Effector memory CD4-positive, alpha-beta T cell (primary cell): ENCODE measurements around the gene POLR3E.

ENCODE experiments used
- DNase-seq, 3 donors: peaks; one replicate each; pipeline ENCODE4 v3.0.0-alpha.2; 2020
- H3K27ac ChIP-seq: 2 replicates; pipeline ENCODE4 v1.7.0; 2013; ENCODE audit warnings: mild to moderate bottlenecking, low read length, moderate library complexity; ENCODE audit not compliant: insufficient read depth, poor library complexity, severe bottlenecking
- H3K27me3 ChIP-seq: replicated peaks from 2 replicates; pipeline ENCODE4 v1.7.0; 2013; ENCODE audit warnings: mild to moderate bottlenecking, low read length; ENCODE audit not compliant: insufficient read depth, control insufficient read depth, poor library complexity, severe bottlenecking
- H3K36me3 ChIP-seq: 2 replicates; pipeline ENCODE4 v1.7.0; 2013; ENCODE audit warnings: mild to moderate bottlenecking, low read length, moderate library complexity; ENCODE audit not compliant: control insufficient read depth, insufficient read depth
- H3K4me1 ChIP-seq: 2 replicates; pipeline ENCODE4 v1.7.0; 2013; ENCODE audit warnings: low read length, mild to moderate bottlenecking; ENCODE audit not compliant: control insufficient read depth, insufficient read depth, poor library complexity, severe bottlenecking
- H3K4me3 ChIP-seq: 2 replicates; pipeline ENCODE4 v1.7.0; 2013; ENCODE audit warnings: low read length, low read depth, mild to moderate bottlenecking; ENCODE audit not compliant: insufficient read depth, poor library complexity, severe bottlenecking
- H3K9me3 ChIP-seq: 2 replicates; pipeline ENCODE4 v1.7.0; 2013; ENCODE audit warnings: mild to moderate bottlenecking, low read length, moderate library complexity; ENCODE audit not compliant: control insufficient read depth

Gene POLR3E

DNA sequence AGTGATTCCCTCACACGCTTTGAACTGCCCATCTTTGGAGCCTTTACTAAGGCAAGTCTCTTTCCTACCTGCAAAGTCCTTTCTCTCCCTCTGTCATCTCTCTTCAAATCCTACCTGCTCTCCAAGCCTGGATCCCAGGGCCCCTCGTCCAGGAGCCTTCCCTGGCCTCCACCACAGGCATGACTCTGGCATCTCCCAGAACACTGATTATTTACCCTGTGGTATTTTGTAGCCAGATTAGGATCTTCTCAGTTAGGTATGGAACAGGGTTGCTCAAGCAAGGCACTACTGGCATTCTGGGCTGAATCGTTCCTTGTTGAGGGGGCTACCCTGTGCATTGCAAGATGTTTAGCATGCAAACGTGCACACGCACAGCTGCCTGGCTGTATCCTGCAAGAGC lies 31.9 kb upstream of the POLR3E start:
- H3K27me3 ChIP-seq: no peaks in the 10 kb centered on the region
- H3K9me3 ChIP-seq: no peaks in the 10 kb centered on the region
- peaks cover 10% of the 10 kb centered on the region for H3K36me3 ChIP-seq
- no peaks in the 10 kb centered on the region for H3K4me1 ChIP-seq
- H3K27ac ChIP-seq: no peak overlapping the region
- no peak overlapping the region for H3K4me3 ChIP-seq
- no peak for DNase-seq

GRCh38 chr16:22266546-22266945 lies 30.7 kb upstream of the POLR3E start:
- no peaks in the 10 kb centered on the region for H3K9me3 ChIP-seq
- H3K4me3 ChIP-seq: no peak overlapping the region
- peaks cover 8% of the 10 kb centered on the region for H3K36me3 ChIP-seq

DNA sequence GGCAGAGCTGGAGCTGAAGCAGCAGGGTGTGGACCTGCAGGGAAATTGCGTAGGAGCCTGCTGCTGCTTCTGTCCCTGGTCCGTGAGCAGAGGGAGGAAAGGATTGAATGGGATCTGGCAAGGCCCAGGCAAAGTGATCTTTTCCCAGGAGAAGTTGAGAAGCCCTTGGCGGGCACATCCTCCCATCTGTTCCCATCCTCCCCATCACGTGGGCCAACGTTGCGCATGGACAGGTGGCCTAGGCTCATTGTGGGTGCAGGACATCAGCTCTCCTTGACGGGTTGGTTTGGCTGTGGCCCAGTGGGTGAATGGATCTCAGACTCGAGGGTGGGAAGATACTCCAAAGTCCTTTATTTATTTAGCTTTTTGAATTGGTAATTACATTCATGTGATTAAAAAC lies 29.4 kb upstream of the POLR3E start:
- H3K36me3 ChIP-seq: peaks cover 12% of the 10 kb centered on the region
- H3K9me3 ChIP-seq: no peaks in the 10 kb centered on the region
- no peaks in the 10 kb centered on the region for H3K4me1 ChIP-seq
- no peak for DNase-seq
- H3K4me3 ChIP-seq: no peak overlapping the region
- H3K27me3 ChIP-seq: no peaks in the 10 kb centered on the region
- no peak overlapping the region for H3K27ac ChIP-seq

More at GRCh38 chr16:22266546-22266945, 30.7 kb upstream of the POLR3E start:
- DNase-seq: no peak
- no peaks in the 10 kb centered on the region for H3K27me3 ChIP-seq
- no peaks in the 10 kb centered on the region for H3K4me1 ChIP-seq
- no peak overlapping the region for H3K27ac ChIP-seq

DNA sequence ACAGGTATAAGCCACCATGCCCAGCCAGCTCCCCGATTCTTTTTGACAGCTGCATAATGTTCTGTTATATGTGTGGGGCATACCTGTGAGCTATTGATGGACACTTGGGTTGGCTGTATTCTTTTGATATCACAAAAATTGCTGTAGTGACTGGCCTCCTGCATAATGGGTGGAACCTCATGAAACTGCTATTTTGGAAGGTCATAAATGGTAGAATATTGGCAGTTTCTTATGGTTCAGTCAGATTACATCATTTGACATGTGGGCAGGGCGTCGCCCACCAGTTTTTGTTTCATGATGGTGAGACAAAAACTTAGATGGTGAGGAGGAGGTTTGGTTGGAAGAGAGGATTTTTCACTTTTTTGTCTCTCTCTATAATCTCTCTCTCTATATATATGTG lies 26.7 kb upstream of the POLR3E start:
- Histone ChIP-seq H3K4me1 (no peaks in the 10 kb centered on the region), H3K4me3 (no peak overlapping the region), H3K36me3 (peaks cover 12% of the 10 kb centered on the region), H3K9me3 (no peaks in the 10 kb centered on the region), H3K27ac (no peak overlapping the region), H3K27me3 (no peaks in the 10 kb centered on the region)
- no peak for DNase-seq

DNA sequence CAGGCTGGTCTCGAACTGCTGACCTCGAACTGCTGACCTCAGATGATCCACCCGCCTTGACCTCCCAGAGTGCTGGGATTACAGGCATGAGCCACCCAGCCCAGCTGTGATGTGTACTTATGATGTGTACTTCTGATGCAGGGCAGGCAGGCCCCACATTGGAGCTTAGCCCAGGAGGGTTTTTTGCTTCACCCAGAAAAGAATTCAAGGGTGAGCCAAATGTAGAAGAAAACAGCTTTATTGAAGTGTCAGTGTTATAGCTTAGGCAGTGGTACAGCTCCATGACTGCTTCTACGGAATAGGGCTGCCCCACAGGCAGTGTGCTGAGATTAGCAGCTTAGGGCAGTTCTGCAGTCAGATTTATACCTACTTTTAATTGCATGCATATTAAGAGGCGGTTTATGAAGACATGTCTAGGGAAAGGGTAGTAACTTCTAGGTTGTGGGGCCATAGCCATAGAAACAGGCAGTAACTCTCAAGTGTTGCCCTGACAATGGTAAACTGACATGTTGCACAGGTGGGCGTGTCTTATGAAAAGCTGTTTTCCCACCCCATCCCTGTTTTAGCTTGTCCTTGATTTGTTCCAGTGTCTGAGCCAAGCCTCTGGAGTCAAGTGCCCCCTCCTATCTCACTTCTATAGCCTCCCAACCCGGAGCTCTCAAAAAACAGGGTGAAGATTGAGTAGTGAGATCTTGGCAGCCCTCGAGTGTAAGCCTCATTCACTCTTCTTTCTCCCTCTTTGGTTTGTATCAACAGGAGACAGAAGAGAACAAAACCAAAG lies 24.1 kb upstream of the POLR3E start:
- H3K4me1 ChIP-seq: no peaks in the 10 kb centered on the region
- H3K4me3 ChIP-seq: no peak overlapping the region
- no peaks in the 10 kb centered on the region for H3K9me3 ChIP-seq
- H3K36me3 ChIP-seq: peaks cover 8% of the 10 kb centered on the region
- H3K27me3 ChIP-seq: no peaks in the 10 kb centered on the region
- no peak overlapping the region for H3K27ac ChIP-seq
- no peak for DNase-seq

DNA sequence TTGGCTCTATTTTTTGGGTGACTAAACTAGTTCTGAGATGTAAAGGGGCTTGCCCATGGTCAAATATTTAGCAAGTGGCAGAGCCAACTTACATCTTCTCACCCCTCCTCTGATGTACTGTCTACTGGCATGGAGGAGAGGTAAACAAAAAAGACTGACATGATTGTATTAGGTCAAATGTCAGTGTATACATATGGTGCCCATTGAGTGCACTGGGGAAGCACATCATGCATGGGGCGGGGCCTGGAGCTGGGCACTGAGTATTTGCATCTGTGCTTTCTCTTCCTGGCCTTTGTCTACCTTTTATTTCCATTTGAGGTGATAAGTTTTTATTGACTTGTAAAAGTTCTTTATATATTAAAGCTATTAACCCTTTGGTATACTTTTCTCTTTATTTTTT lies 22.3 kb upstream of the POLR3E start:
- Histone ChIP-seq H3K4me1 (no peaks in the 10 kb centered on the region), H3K36me3 (peaks cover 8% of the 10 kb centered on the region)

GRCh38 chr16:22278441-22279230 lies 18.6 kb upstream of the POLR3E start:
- H3K36me3 ChIP-seq: peaks cover 3% of the 10 kb centered on the region
- H3K27me3 ChIP-seq: no peaks in the 10 kb centered on the region
- H3K27ac ChIP-seq: no peak overlapping the region
- no peak for DNase-seq
- H3K9me3 ChIP-seq: no peaks in the 10 kb centered on the region
- no peaks in the 10 kb centered on the region for H3K4me1 ChIP-seq
- H3K4me3 ChIP-seq: no peak overlapping the region

More for the DNA sequence above, 22.3 kb upstream of the POLR3E start:
- H3K27me3 ChIP-seq: no peaks in the 10 kb centered on the region
- no peak overlapping the region for H3K27ac ChIP-seq
- DNase-seq: no peak
- H3K9me3 ChIP-seq: no peaks in the 10 kb centered on the region
- no peak overlapping the region for H3K4me3 ChIP-seq

DNA sequence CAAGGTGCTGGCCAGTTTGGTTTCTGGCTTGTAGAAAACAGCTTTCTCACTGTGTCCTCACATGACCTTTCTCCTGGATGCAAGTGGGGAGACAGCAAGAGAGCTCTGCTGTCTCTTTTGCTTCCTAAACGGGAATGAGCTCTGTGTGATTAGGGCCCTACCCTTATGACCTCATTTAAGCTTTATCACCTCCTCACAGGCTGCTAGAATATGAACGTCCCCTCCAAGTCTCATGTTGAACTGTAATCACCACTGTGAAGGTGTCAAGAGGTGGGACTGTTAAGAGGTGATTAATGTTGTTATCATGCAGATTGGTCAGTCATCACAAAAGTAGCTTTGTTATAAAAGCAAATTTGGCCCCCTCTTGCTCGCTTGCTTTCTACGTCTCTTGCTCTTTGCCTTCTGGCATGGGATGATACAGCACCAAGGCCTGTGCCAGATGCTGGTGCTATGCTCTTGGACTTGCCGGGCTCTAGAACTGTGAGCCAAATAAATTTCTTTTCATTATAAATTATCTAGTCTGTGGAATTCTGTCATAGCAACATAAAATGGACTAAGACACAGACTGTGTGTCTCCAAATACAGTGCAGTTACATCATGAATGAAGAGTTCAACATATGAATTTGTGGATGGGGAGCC lies 14.8 kb upstream of the POLR3E start:
- Histone ChIP-seq H3K27ac (no peak overlapping the region), H3K27me3 (no peaks in the 10 kb centered on the region), H3K4me1 (no peaks in the 10 kb centered on the region), H3K4me3 (no peak overlapping the region), H3K9me3 (no peaks in the 10 kb centered on the region), H3K36me3 (peaks cover 9% of the 10 kb centered on the region)
- no peak for DNase-seq

GRCh38 chr16:22284637-22285036 lies 12.6 kb upstream of the POLR3E start:
- no peak overlapping the region for H3K27ac ChIP-seq
- no peaks in the 10 kb centered on the region for H3K4me1 ChIP-seq
- H3K36me3 ChIP-seq: peaks cover 9% of the 10 kb centered on the region
- no peak for DNase-seq
- no peak overlapping the region for H3K4me3 ChIP-seq
- no peaks in the 10 kb centered on the region for H3K27me3 ChIP-seq
- no peaks in the 10 kb centered on the region for H3K9me3 ChIP-seq

- Histone ChIP-seq H3K9me3 (no peaks in the 10 kb centered on the region), H3K36me3 (peaks cover 9% of the 10 kb centered on the region), H3K4me1 (no peaks in the 10 kb centered on the region), H3K27ac (no peak overlapping the region), H3K4me3 (no peak overlapping the region), H3K27me3 (no peaks in the 10 kb centered on the region)
- DNase-seq: no peak
These were observed 12.1 kb upstream of the POLR3E start for GRCh38 chr16:22285080-22285479.
